Spleen (tissue), 7 donors: ENCODE data around the gene SMCHD1.

Experiments
- POLR2A ChIP-seq, 3 donors: fragments of 450-650 bp; IDR thresholded peaks; one replicate each; pipeline ENCODE4 v1.5.1; 2017; ENCODE audit warnings: antibody characterized with exemption in 3 of 3, mild to moderate bottlenecking in 1 of 3
- POLR2AphosphoS5 ChIP-seq, 3 donors: sonication (generic); formaldehyde crosslinking; IDR thresholded peaks; one replicate each; pipeline ENCODE4 v1.5.1; 2017; ENCODE audit warnings: antibody characterized with exemption in 3 of 3
- TF ChIP-seq, protein P1 (sequence below), 11 experiments: fragments of 200-600 bp in 7 of 11; fragments of 450-650 bp in 4 of 11; sonication (generic) in 4 of 11; IDR thresholded peaks in 8 of 11; conservative IDR thresholded peaks in 3 of 11; 1 replicate in 7 of 11; 2 replicates in 4 of 11; pipeline versions ENCODE4 v1.4.0 to v1.8.0; 2016 to 2021; ENCODE audit warnings: antibody characterized with exemption in 11 of 11, inconsistent platforms in 4 of 11, mild to moderate bottlenecking in 1 of 11
- donor health status: DM: no; HTN: no; CAD: no; lungs with moderate emphysema.
- donor health status: DM: no; HTN: no; CAD: no.
- donor health status: DM: no; HTN: no; CAD: no.

DNA sequence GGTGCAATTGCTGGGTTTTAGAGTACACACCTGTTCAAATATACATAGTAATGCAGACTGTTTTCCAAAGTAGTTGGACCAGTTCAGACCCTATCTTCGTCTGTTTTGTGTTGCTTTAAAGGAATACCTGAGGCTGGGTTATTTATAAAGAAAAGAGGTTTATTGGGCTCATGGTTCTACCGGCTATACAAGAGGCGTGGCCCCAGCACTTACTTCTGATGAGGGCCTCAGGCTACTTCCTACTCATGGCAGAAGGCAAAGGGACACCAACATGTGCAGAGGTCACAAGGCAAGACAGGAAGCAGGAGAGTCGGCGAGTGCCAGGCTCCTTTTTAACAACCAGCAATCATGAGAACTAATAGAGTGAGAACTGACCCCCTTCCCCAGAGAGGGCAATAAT is 169.3 kb downstream of the SMCHD1 start:
- TF ChIP-seq, protein P1, sequence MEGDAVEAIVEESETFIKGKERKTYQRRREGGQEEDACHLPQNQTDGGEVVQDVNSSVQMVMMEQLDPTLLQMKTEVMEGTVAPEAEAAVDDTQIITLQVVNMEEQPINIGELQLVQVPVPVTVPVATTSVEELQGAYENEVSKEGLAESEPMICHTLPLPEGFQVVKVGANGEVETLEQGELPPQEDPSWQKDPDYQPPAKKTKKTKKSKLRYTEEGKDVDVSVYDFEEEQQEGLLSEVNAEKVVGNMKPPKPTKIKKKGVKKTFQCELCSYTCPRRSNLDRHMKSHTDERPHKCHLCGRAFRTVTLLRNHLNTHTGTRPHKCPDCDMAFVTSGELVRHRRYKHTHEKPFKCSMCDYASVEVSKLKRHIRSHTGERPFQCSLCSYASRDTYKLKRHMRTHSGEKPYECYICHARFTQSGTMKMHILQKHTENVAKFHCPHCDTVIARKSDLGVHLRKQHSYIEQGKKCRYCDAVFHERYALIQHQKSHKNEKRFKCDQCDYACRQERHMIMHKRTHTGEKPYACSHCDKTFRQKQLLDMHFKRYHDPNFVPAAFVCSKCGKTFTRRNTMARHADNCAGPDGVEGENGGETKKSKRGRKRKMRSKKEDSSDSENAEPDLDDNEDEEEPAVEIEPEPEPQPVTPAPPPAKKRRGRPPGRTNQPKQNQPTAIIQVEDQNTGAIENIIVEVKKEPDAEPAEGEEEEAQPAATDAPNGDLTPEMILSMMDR (IDR thresholded peaks at IDR 0.05 in 8 of 11, conservative IDR thresholded peaks at IDR 0.05 in 3 of 11), result no peak
- TF ChIP-seq POLR2A (IDR thresholded peaks at IDR 0.05) (no peak), POLR2AphosphoS5 (IDR thresholded peaks at IDR 0.05) (no peak)
